Astrocyte (in vitro differentiated cells and primary cell): Measurements from ENCODE around the gene EXOC1L.

Source experiments
- EZH2 ChIP-seq: IDR thresholded peaks from 2 replicates; pipeline ENCODE4 v1.6.1; 2012; ENCODE audit warnings: mild to moderate bottlenecking, low read length, inconsistent platforms; ENCODE audit not compliant: insufficient read depth
- TF ChIP-seq, protein P1 (sequence below): IDR thresholded peaks from 2 replicates; pipeline ENCODE4 v1.5.1; 2011; ENCODE audit warnings: low read depth, mild to moderate bottlenecking, inconsistent platforms, low read length, moderate library complexity; ENCODE audit not compliant: insufficient read depth

- TF ChIP-seq, protein P1, sequence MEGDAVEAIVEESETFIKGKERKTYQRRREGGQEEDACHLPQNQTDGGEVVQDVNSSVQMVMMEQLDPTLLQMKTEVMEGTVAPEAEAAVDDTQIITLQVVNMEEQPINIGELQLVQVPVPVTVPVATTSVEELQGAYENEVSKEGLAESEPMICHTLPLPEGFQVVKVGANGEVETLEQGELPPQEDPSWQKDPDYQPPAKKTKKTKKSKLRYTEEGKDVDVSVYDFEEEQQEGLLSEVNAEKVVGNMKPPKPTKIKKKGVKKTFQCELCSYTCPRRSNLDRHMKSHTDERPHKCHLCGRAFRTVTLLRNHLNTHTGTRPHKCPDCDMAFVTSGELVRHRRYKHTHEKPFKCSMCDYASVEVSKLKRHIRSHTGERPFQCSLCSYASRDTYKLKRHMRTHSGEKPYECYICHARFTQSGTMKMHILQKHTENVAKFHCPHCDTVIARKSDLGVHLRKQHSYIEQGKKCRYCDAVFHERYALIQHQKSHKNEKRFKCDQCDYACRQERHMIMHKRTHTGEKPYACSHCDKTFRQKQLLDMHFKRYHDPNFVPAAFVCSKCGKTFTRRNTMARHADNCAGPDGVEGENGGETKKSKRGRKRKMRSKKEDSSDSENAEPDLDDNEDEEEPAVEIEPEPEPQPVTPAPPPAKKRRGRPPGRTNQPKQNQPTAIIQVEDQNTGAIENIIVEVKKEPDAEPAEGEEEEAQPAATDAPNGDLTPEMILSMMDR = no peak
- TF ChIP-seq EZH2 = no peak
Measured at GRCh38 chr4:55801498-55801897, 18.1 kb upstream of the EXOC1L start.
